Fibroblast of the aortic adventitia (primary cell): ENCODE measurements around the gene MCM6. TPM values are rescaled to one million over a fixed set of nuclear protein-coding genes. Genes with fewer than 3 reads are reported as not detected.
"Not testable (repeated sequence)": the region's sequence is repeated elsewhere in the genome, so short reads cannot be mapped to it uniquely, and the experiment has no call there.

ENCODE experiments used
- DNase-seq: peaks from one replicate; pipeline ENCODE4 v3.0.0-alpha.2; 2010; ENCODE audit warnings: low read depth
- H3K4me3 ChIP-seq: 2 replicates; pipeline ENCODE4 v1.5.1; 2011; ENCODE audit warnings: low read depth, mild to moderate bottlenecking, control low read depth, low read length, moderate library complexity
- CTCF ChIP-seq: IDR thresholded peaks from 2 replicates; pipeline ENCODE4 v1.5.1; 2011; ENCODE audit warnings: mild to moderate bottlenecking, low read length, control low read depth, inconsistent platforms; ENCODE audit not compliant: insufficient read depth
- small RNA-seq: library from RNA; depleted of rRNA; stranded (forward); fragments of <200 nt; gene quantifications from one replicate; pipeline ENCODE3, GENCODE V24; 2012
- total RNA-seq: library from RNA; depleted of rRNA; stranded (reverse); fragments of >200 nt; gene quantifications from 2 replicates; pipeline ENCODE4 v1.2.3, GENCODE V29; 2012; ENCODE audit warnings: low replicate concordance

The MCM6 gene
- total RNA-seq, 1 donor = 39.1 TPM

GRCh38 chr2:135795641-135796040, 80.6 kb downstream of the MCM6 start:
- peak; percentile 14 for TF ChIP-seq CTCF
- not testable (repeated sequence) for H3K4me3 ChIP-seq, DNase-seq

- no peak for DNase-seq
- no peak for TF ChIP-seq CTCF
- no peak overlapping the region for H3K4me3 ChIP-seq
Measured at GRCh38 chr2:135792401-135793150, 83.7 kb downstream of the MCM6 start.

- no peak for TF ChIP-seq CTCF
- H3K4me3 ChIP-seq = no peak overlapping the region
- peak; percentile 40 for DNase-seq
Measured at GRCh38 chr2:135791418-135792190, 84.6 kb downstream of the MCM6 start.

GRCh38 chr2:135790423-135790822, 85.8 kb downstream of the MCM6 start:
- TF ChIP-seq CTCF = no peak
- no peak for DNase-seq
- H3K4me3 ChIP-seq = no peak overlapping the region

Small RNAs within 50 kb of the gene (small RNA-seq; reads per million reads assigned to genes)
- gene RF00019 = not detected

Other genes with a start within 250 kb of the MCM6 start
- 55.1 and 81.8 TPM in 2 replicates for gene UBXN4, start 134.6 kb downstream of the MCM6 start, total RNA-seq
- gene LCT, start 39.3 kb downstream of the MCM6 start, total RNA-seq = not detected in 2 replicates
- gene DARS1, start 109.2 kb upstream of the MCM6 start, total RNA-seq = 89.0 and 98.2 TPM in 2 replicates
- 0.27 and 1.2 TPM in 2 replicates for gene CXCR4, start 241.7 kb upstream of the MCM6 start, total RNA-seq